OCI-LY7 (cell line): ENCODE data around the gene SPRED2.

Experiments used
- CTCF ChIP-seq: fragments of 200-600 bp; sonication (generic); conservative IDR thresholded peaks from 2 replicates; pipeline ENCODE4 v1.5.1; 2014; ENCODE audit warnings: mild to moderate bottlenecking, antibody characterized with exemption, low read length, moderate library complexity, mixed read lengths
- EZH2phosphoT487 ChIP-seq: fragments of 200-600 bp; sonication (generic); IDR thresholded peaks from 2 replicates; pipeline ENCODE4 v1.6.1; 2018; ENCODE audit warnings: low read depth, borderline replicate concordance, mild to moderate bottlenecking, mixed run types, antibody characterized with exemption, low read length, moderate library complexity, mixed read lengths

DNA sequence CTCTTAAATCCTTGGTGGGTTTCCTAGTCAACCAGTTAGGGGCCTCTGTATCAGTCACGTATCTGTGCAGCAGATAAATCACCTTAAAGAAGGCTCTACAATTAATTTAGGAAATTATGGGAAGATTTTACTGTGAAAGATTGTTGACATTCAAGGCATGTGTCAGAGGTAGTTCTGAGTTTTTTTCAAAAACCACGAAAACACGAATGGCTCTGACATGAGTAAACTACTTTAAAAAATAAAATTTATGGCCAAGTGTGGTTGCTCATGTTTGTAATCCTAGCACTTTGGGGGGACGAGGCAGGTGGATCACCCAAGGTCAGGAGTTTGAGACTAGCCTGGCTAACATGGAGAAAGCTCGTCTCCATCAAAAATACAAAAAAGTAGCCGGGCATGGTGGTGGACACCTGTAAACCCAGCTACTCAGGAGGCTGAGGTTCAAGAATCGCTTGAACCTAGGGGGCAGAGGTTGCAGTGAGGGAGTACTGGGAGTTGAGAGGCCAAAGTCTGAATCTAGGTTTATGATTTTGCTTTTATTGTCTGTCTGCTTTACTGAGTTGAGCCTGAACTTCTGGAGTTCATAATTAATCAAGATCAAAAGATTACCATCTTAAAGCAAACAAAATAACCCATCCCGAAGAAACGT, 77.1 kb downstream of the SPRED2 start:
- no peak for TF ChIP-seq CTCF
- no peak for TF ChIP-seq EZH2phosphoT487
